Neuronal stem cell (in vitro differentiated cells): ENCODE measurements around the gene ADGRF1.
A peak's percentile ranks its signal among the peaks of the same experiment; 100 is the strongest.

ENCODE experiments used
- DNase-seq: peaks from one replicate; pipeline ENCODE4 v3.0.0-alpha.2; 2013; ENCODE audit warnings: low spot score
- H2AFZ ChIP-seq: one replicate; pipeline ENCODE4 v1.6.1; 2013; ENCODE audit warnings: mild to moderate bottlenecking, low read length, inconsistent platforms
- H2AK5ac ChIP-seq: 2 replicates; pipeline ENCODE4 v1.6.1; 2013; ENCODE audit warnings: low read depth, mild to moderate bottlenecking, inconsistent platforms, low read length, moderate library complexity, mixed read lengths
- H2BK120ac ChIP-seq: 2 replicates; pipeline ENCODE4 v1.6.1; 2013; ENCODE audit warnings: low read depth, mild to moderate bottlenecking, inconsistent platforms, low read length, moderate library complexity, mixed read lengths
- H2BK12ac ChIP-seq: one replicate; pipeline ENCODE4 v1.6.1; 2013; ENCODE audit warnings: low read length, inconsistent platforms
- H2BK15ac ChIP-seq: 2 replicates; pipeline ENCODE4 v1.6.1; 2013; ENCODE audit warnings: mild to moderate bottlenecking, low read length, inconsistent platforms, mixed read lengths
- H2BK5ac ChIP-seq: one replicate; pipeline ENCODE4 v1.6.1; 2013; ENCODE audit warnings: inconsistent platforms, mild to moderate bottlenecking, low read length, moderate library complexity
- H3K14ac ChIP-seq: one replicate; pipeline ENCODE4 v1.6.1; 2013; ENCODE audit warnings: low read length, inconsistent platforms
- H3K18ac ChIP-seq: 2 replicates; pipeline ENCODE4 v1.6.1; 2013; ENCODE audit warnings: low read length, inconsistent platforms
- H3K23ac ChIP-seq: 2 replicates; pipeline ENCODE4 v1.6.1; 2013; ENCODE audit warnings: low read depth, mild to moderate bottlenecking, mixed read lengths, low read length, inconsistent platforms; ENCODE audit not compliant: poor library complexity
- H3K27ac ChIP-seq: replicated peaks from 3 replicates; pipeline ENCODE4 v1.5.1; 2013; ENCODE audit warnings: low read length, inconsistent platforms
- H3K27me3 ChIP-seq, 3 experiments: 2 replicates each; pipeline ENCODE4 v1.6.1; 2013; ENCODE audit warnings: low read length in 3 of 3, mild to moderate bottlenecking in 2 of 3, inconsistent platforms in 1 of 3, low read depth in 1 of 3, mixed read lengths in 1 of 3, moderate library complexity in 1 of 3; ENCODE audit not compliant: control insufficient read depth in 3 of 3, insufficient read depth in 3 of 3
- H3K36me3 ChIP-seq, 2 donors: replicated peaks in 1 of 2; 2 replicates each; pipeline ENCODE4 v1.6.1; 2013; ENCODE audit warnings: low read length in 2 of 2; ENCODE audit not compliant: control insufficient read depth in 2 of 2, insufficient read depth in 2 of 2
- H3K4ac ChIP-seq: 2 replicates; pipeline ENCODE4 v1.6.1; 2013; ENCODE audit warnings: inconsistent platforms, mild to moderate bottlenecking, low read length, moderate library complexity
- H3K4me1 ChIP-seq, 2 donors: 1 replicate in 1 of 2; 2 replicates in 1 of 2; pipeline ENCODE4 v1.6.1; 2013; ENCODE audit warnings: low read length in 2 of 2, low read depth in 1 of 2; ENCODE audit not compliant: control insufficient read depth in 2 of 2, insufficient read depth in 1 of 2
- H3K4me2 ChIP-seq: one replicate; pipeline ENCODE4 v1.6.1; 2013; ENCODE audit warnings: mild to moderate bottlenecking, low read length, inconsistent platforms; ENCODE audit not compliant: insufficient read depth, poor library complexity, severe bottlenecking
- H3K4me3 ChIP-seq, 2 donors: 2 replicates each; pipeline ENCODE4 v1.5.1; 2013; ENCODE audit warnings: low read length in 2 of 2, mild to moderate bottlenecking in 2 of 2, inconsistent platforms in 1 of 2, moderate library complexity in 1 of 2
- H3K79me1 ChIP-seq: one replicate; pipeline ENCODE4 v1.6.1; 2013; ENCODE audit warnings: low read depth, mild to moderate bottlenecking, inconsistent platforms, low read length, moderate library complexity
- H3K9ac ChIP-seq: one replicate; pipeline ENCODE4 v1.6.1; 2013; ENCODE audit warnings: mild to moderate bottlenecking, low read depth, low read length, inconsistent platforms; ENCODE audit not compliant: poor library complexity
- H3K9me3 ChIP-seq, 2 donors: replicated peaks in 1 of 2; 2 replicates each; pipeline versions ENCODE3 to v1.6.1; 2013; ENCODE audit warnings: low read length in 2 of 2, mild to moderate bottlenecking in 2 of 2, inconsistent platforms in 1 of 2, low read depth in 1 of 2, mixed read lengths in 1 of 2, moderate library complexity in 1 of 2; ENCODE audit not compliant: control insufficient read depth in 2 of 2, insufficient read depth in 1 of 2
- H4K8ac ChIP-seq: one replicate; pipeline ENCODE4 v1.6.1; 2013; ENCODE audit warnings: low read depth, mild to moderate bottlenecking, inconsistent platforms, low read length, moderate library complexity
- H4K91ac ChIP-seq: one replicate; pipeline ENCODE4 v1.6.1; 2013; ENCODE audit warnings: low read length, low read depth, mild to moderate bottlenecking, inconsistent platforms; ENCODE audit not compliant: poor library complexity
- WGBS, 2 donors: extraction: QIAGEN DNeasy Blood & Tissue Kit; methylation state at CpG; one replicate each; pipeline ENCODE4 v1.1.7; 2013; ENCODE audit warnings: missing lambda C conversion rate in 2 of 2, mixed read lengths in 1 of 2; ENCODE audit not compliant: insufficient read length in 2 of 2, insufficient replicate concordance in 1 of 2; ENCODE audit errors: extremely low coverage in 2 of 2; 5-methylcytosine and 5-hydroxymethylcytosine counted together

ADGRF1 gene

DNA sequence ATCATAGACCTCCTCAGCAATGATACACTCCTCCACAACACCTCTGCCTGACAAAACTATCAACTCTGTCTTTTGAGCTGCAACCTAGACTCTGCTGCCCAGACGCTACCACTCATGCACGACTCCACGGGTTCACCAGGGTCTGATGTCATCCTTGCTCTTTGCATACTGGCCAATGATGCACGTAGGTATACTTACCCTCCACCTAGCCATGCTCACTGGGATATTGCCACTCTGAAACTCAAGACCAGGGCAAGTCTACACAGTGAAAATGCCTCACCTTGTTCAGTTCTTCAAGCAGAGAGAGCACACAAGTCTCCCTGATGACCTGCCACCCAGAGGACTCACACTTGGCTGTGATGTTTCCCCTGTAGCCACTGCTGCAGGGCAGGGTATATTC lies 27.7 kb downstream of the ADGRF1 start:
- Histone ChIP-seq H3K23ac (no peak overlapping the region), H3K27ac (no peak overlapping the region), H3K4me3 (no peak overlapping the region), H2BK120ac (no peak overlapping the region), H4K8ac (no peak overlapping the region), H3K36me3 (no peaks in the 10 kb centered on the region), H3K18ac (peak overlapping the region; percentile 9), H2AK5ac (peak overlapping the region; percentile 43), H3K9ac (no peak overlapping the region), H3K4me2 (no peak overlapping the region), H3K9me3 (no peaks in the 10 kb centered on the region), H4K91ac (no peak overlapping the region), H3K14ac (no peak overlapping the region), H3K4ac (no peak overlapping the region), H3K79me1 (no peaks in the 10 kb centered on the region), H3K4me1 (peaks cover 5 to 10% of the 10 kb centered on the region in 2 donors), H3K27me3 (peaks cover 0 to 3% (median 0%) of the 10 kb centered on the region in 3 experiments), H2BK15ac (no peak overlapping the region), H2AFZ (no peak overlapping the region), H2BK5ac (no peak overlapping the region), H2BK12ac (no peak overlapping the region)
- no CpG with 5 or more reads among the region's 4 CpGs for WGBS, 2 donors
- DNase-seq, result no peak

DNA sequence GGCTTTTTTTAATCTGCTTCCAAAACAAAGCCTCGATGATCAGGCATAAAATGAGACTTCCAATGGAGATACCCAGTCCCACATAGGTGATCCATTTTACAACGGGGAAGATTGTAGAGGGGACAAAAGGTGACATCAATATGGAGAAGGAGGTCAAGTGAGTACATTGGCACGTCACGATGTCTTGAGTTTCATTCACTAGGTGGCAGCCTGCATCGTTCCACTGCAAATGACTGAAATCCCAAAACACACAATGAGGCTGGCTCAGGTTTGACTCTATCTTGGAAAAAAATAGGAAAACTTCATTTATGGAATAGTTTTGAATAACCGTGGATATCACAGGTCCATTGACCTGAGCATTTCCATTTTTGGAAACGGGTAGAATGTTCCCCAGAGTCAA lies 32.5 kb downstream of the ADGRF1 start:
- Histone ChIP-seq H4K8ac (no peak overlapping the region), H3K4ac (no peak overlapping the region), H3K4me3 (no peak overlapping the region), H3K79me1 (no peaks in the 10 kb centered on the region), H3K27ac (no peak overlapping the region), H3K9ac (no peak overlapping the region), H2BK12ac (no peak overlapping the region), H2BK120ac (no peak overlapping the region), H2AFZ (no peak overlapping the region), H2BK5ac (no peak overlapping the region), H4K91ac (no peak overlapping the region), H3K18ac (no peak overlapping the region), H3K9me3 (no peaks in the 10 kb centered on the region), H3K4me1 (no peaks in the 10 kb centered on the region), H3K27me3 (peaks cover 0 to 3% (median 0%) of the 10 kb centered on the region in 3 experiments), H2BK15ac (no peak overlapping the region), H3K4me2 (no peak overlapping the region), H3K36me3 (no peaks in the 10 kb centered on the region), H3K14ac (no peak overlapping the region), H3K23ac (no peak overlapping the region), H2AK5ac (no peak overlapping the region)
- WGBS, 2 donors, result no CpG with 5 or more reads among the region's 7 CpGs
- no peak for DNase-seq

DNA sequence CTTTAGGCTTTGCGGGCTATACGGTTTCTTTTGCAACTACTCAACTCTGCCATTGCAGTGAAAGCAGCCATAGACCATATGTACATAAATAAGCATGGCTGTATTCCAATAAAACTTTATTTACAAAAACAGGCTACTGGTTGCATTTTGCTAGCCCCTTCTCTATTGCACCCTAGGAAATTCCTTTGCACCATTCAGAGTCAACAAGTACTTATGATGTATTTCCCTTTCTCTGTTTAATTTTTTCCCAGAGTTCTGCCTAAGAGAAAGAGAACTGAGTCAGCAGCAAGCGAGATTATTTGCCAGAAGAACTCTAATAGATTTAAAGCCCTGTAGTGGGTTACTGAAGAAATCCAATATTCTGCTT lies 33.8 kb downstream of the ADGRF1 start:
- no peaks in the 10 kb centered on the region for H3K4me1 ChIP-seq
- WGBS, 2 donors, result no CpG with 5 or more reads among the region's 3 CpGs
- H3K27me3 ChIP-seq, result peaks cover 0 to 3% (median 0%) of the 10 kb centered on the region in 3 experiments
- H3K27ac ChIP-seq, result no peak overlapping the region
- H3K23ac ChIP-seq, result no peak overlapping the region
- H3K4me2 ChIP-seq, result no peak overlapping the region
- no peak overlapping the region for H2AK5ac ChIP-seq
- no peak overlapping the region for H4K91ac ChIP-seq
- no peaks in the 10 kb centered on the region for H3K36me3 ChIP-seq
- no peak overlapping the region for H4K8ac ChIP-seq
- no peak overlapping the region for H2BK5ac ChIP-seq
- no peak for DNase-seq
- H3K79me1 ChIP-seq, result no peaks in the 10 kb centered on the region
- H2BK12ac ChIP-seq, result no peak overlapping the region
- no peak overlapping the region for H2BK120ac ChIP-seq
- no peak overlapping the region for H3K4me3 ChIP-seq
- no peak overlapping the region for H3K14ac ChIP-seq
- no peak overlapping the region for H2BK15ac ChIP-seq
- no peak overlapping the region for H2AFZ ChIP-seq
- no peak overlapping the region for H3K4ac ChIP-seq
- H3K9me3 ChIP-seq, result no peaks in the 10 kb centered on the region
- no peak overlapping the region for H3K18ac ChIP-seq
- no peak overlapping the region for H3K9ac ChIP-seq

DNA sequence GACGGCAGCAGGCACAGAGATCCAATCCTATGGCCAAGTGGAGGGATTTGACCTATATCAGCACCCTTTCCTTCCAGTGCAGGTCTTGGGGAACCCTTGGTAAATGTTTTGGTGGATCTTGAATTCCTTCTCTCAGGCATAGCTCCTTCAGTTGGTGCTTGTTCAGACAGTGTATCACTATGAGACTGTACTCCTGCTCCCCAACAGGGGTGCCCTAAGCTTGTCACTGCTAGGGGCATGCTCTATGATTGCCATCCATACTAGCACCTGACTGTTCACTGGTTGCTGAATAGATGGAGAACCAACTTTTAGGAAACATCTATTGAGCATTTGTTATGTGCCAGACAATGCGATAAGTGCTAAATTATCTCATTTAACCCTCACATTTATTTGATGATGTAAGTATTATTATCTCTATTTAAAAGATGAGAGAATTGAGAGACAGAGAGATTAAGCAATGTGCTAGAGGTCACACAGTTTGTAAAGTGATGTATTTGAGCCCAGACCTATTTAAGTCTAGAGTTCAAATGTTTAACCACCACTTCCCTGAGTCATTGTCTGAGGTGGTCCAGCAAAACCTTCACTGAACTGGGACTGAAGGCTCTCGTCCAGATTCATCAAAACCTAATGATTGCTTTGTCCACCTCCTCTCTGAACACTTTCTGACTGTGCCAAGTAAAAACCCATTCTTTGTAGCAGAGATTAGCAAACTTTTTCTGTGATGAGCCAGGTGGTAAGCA lies 34.3 kb downstream of the ADGRF1 start:
- no peak overlapping the region for H4K8ac ChIP-seq
- no peak overlapping the region for H3K4me2 ChIP-seq
- no peak for DNase-seq
- no peak overlapping the region for H3K18ac ChIP-seq
- no peak overlapping the region for H2BK120ac ChIP-seq
- H3K9me3 ChIP-seq, result no peaks in the 10 kb centered on the region
- H3K4me1 ChIP-seq, result no peaks in the 10 kb centered on the region
- H2AK5ac ChIP-seq, result no peak overlapping the region
- no peak overlapping the region for H3K9ac ChIP-seq
- H3K4me3 ChIP-seq, result no peak overlapping the region
- H2BK12ac ChIP-seq, result no peak overlapping the region
- H3K23ac ChIP-seq, result no peak overlapping the region
- H3K36me3 ChIP-seq, result no peaks in the 10 kb centered on the region
- H3K79me1 ChIP-seq, result no peaks in the 10 kb centered on the region
- no peak overlapping the region for H4K91ac ChIP-seq
- no CpG with 5 or more reads among the region's 3 CpGs for WGBS, 2 donors
- no peak overlapping the region for H3K14ac ChIP-seq
- H3K27me3 ChIP-seq, result peaks cover 0 to 3% (median 0%) of the 10 kb centered on the region in 3 experiments
- H2BK5ac ChIP-seq, result no peak overlapping the region
- H3K4ac ChIP-seq, result no peak overlapping the region
- no peak overlapping the region for H2AFZ ChIP-seq
- no peak overlapping the region for H3K27ac ChIP-seq
- H2BK15ac ChIP-seq, result no peak overlapping the region
